GM12865 (cell line): ENCODE results near the gene KIF26B.

Experiments used
- DNase-seq: peaks from one replicate; pipeline ENCODE4 v3.0.0; 2010; ENCODE audit warnings: low read depth
- H3K4me3 ChIP-seq: 2 replicates; pipeline ENCODE4 v1.5.1; 2011; ENCODE audit warnings: mild to moderate bottlenecking, low read depth, low read length, control low read depth
- CTCF ChIP-seq: IDR thresholded peaks from 2 replicates; pipeline ENCODE4 v1.5.1; 2011; ENCODE audit warnings: low read length, control low read depth, low read depth, inconsistent platforms; ENCODE audit not compliant: insufficient read depth; ENCODE audit errors: missing control alignments

Gene KIF26B

GRCh38 chr1:245294020-245294419, 139.2 kb downstream of the KIF26B start:
- TF ChIP-seq CTCF: no peak
- no peak for DNase-seq
- H3K4me3 ChIP-seq: no peak overlapping the region

- no peak for TF ChIP-seq CTCF
Measured at GRCh38 chr1:245298781-245299180, 144.0 kb downstream of the KIF26B start.

GRCh38 chr1:245301162-245301580, 146.4 kb downstream of the KIF26B start:
- no peak for TF ChIP-seq CTCF
- H3K4me3 ChIP-seq: no peak overlapping the region
- DNase-seq: no peak

More at GRCh38 chr1:245298781-245299180, 144.0 kb downstream of the KIF26B start:
- DNase-seq: no peak
- H3K4me3 ChIP-seq: no peak overlapping the region

GRCh38 chr1:245301921-245302320, 147.1 kb downstream of the KIF26B start:
- DNase-seq: no peak
- TF ChIP-seq CTCF: no peak
- no peak overlapping the region for H3K4me3 ChIP-seq

- no peak overlapping the region for H3K4me3 ChIP-seq
- no peak for TF ChIP-seq CTCF
- DNase-seq: no peak
Measured at GRCh38 chr1:245304698-245305097, 149.9 kb downstream of the KIF26B start.

GRCh38 chr1:245306020-245306419, 151.2 kb downstream of the KIF26B start:
- H3K4me3 ChIP-seq: no peak overlapping the region
- no peak for DNase-seq
- no peak for TF ChIP-seq CTCF

- TF ChIP-seq CTCF: no peak
- no peak for DNase-seq
- no peak overlapping the region for H3K4me3 ChIP-seq
Measured at GRCh38 chr1:245306628-245307410, 152.0 kb downstream of the KIF26B start.
